OCI-LY7 (cell line): ENCODE measurements around the gene ING1. TPM values are rescaled to one million over a fixed set of nuclear protein-coding genes. Genes with fewer than 3 reads are reported as not detected.
"Not testable (repeated sequence)": the region's sequence is repeated elsewhere in the genome, so short reads cannot be mapped to it uniquely, and the experiment has no call there.

Experiments used
- BruUV-seq: library from RNA; stranded (reverse); fragments of 400-500 nt; replicated peaks from 2 replicates; lab custom pipeline; 2021; lab: Mats Ljungman, UMichigan
- CTCF ChIA-PET: fragments of 300-600 bp; sonication (Branson Sonifier 250); formaldehyde crosslinking; loops from one replicate; lab custom pipeline; 2022; ENCODE audit warnings: antibody characterized with exemption; ENCODE audit not compliant: unreplicated experiment; lab: Charles Lee
- POLR2A ChIA-PET: fragments of 300-600 bp; sonication (Branson Sonifier 250); formaldehyde crosslinking; loops from one replicate; lab custom pipeline; 2022; ENCODE audit warnings: antibody characterized with exemption; lab: Charles Lee
- DNase-seq: peaks from one replicate; pipeline ENCODE4 v3.0.0-alpha.2; 2015; ENCODE audit warnings: low spot score
- H2AFZ ChIP-seq: fragments of 200-600 bp; sonication (generic), shearing (Covaris generic); 2 replicates; pipeline ENCODE4 v1.6.1; 2014; ENCODE audit warnings: mild to moderate bottlenecking, antibody characterized with exemption, low read length, moderate library complexity
- H3K27ac ChIP-seq: fragments of 200-600 bp; sonication (generic); 2 replicates; pipeline ENCODE4 v1.5.1; 2014; ENCODE audit warnings: mixed run types, low read depth, mild to moderate bottlenecking, moderate library complexity, low read length, inconsistent platforms; ENCODE audit not compliant: poor library complexity, severe bottlenecking
- H3K36me3 ChIP-seq: fragments of 200-600 bp; sonication (generic); 2 replicates; pipeline ENCODE4 v1.6.1; 2014; ENCODE audit warnings: mild to moderate bottlenecking, antibody characterized with exemption, low read length, moderate library complexity, mixed read lengths; ENCODE audit not compliant: insufficient read depth
- H3K4me1 ChIP-seq: fragments of 200-600 bp; sonication (generic); 2 replicates; pipeline ENCODE4 v1.5.1; 2014; ENCODE audit warnings: mild to moderate bottlenecking, low read length; ENCODE audit not compliant: insufficient read depth, poor library complexity, severe bottlenecking
- H3K4me2 ChIP-seq: fragments of 200-600 bp; sonication (generic); 2 replicates; pipeline ENCODE4 v1.6.1; 2014; ENCODE audit warnings: mild to moderate bottlenecking, low read length
- H3K4me3 ChIP-seq: fragments of 200-600 bp; sonication (generic); 2 replicates; pipeline ENCODE4 v1.5.1; 2014; ENCODE audit warnings: mild to moderate bottlenecking, low read depth, low read length; ENCODE audit not compliant: poor library complexity, severe bottlenecking
- H3K79me2 ChIP-seq: fragments of 200-600 bp; sonication (generic); 2 replicates; pipeline ENCODE4 v1.6.1; 2016; ENCODE audit warnings: low read depth, mild to moderate bottlenecking, low read length, moderate library complexity, mixed read lengths; ENCODE audit not compliant: insufficient read depth
- H3K9me2 ChIP-seq: fragments of 200-600 bp; sonication (generic); 2 replicates; pipeline ENCODE4 v1.6.1; 2016; ENCODE audit warnings: mild to moderate bottlenecking, low read length, mixed read lengths; ENCODE audit not compliant: insufficient read depth
- H3K9me3 ChIP-seq: fragments of 200-600 bp; sonication (generic); 2 replicates; pipeline ENCODE4 v1.6.1; 2014; ENCODE audit warnings: mild to moderate bottlenecking, mixed run types, low read length, mixed read lengths
- H4K20me1 ChIP-seq: fragments of 200-600 bp; sonication (generic); 2 replicates; pipeline ENCODE4 v1.6.1; 2014; ENCODE audit warnings: mild to moderate bottlenecking, antibody characterized with exemption, low read length, moderate library complexity, mixed read lengths; ENCODE audit not compliant: insufficient read depth
- CTCF ChIP-seq: fragments of 200-600 bp; sonication (generic); conservative IDR thresholded peaks from 2 replicates; pipeline ENCODE4 v1.5.1; 2014; ENCODE audit warnings: mild to moderate bottlenecking, antibody characterized with exemption, low read length, moderate library complexity, mixed read lengths
- EZH2phosphoT487 ChIP-seq: fragments of 200-600 bp; sonication (generic); IDR thresholded peaks from 2 replicates; pipeline ENCODE4 v1.6.1; 2018; ENCODE audit warnings: low read depth, borderline replicate concordance, mild to moderate bottlenecking, mixed run types, antibody characterized with exemption, low read length, moderate library complexity, mixed read lengths
- intact Hi-C: fragments of 100-400 bp; cut with micrococcal nuclease; formaldehyde crosslinking; loops from one replicate; pipeline ENCODE4 v1.10.0; 2022; ENCODE audit not compliant: unreplicated experiment
- total RNA-seq, 2 experiments: library from RNA; depleted of rRNA in 1 of 2; stranded (reverse); fragments of >200 nt in 1 of 2; shearing (Covaris generic) in 1 of 2; gene quantifications; 2 replicates each; pipeline ENCODE4 v1.2.3, GENCODE V29; 2014 to 2022

The ING1 gene
- total RNA-seq, 2 experiments from 2014 or later = 9.6 to 14.7 TPM

GRCh38 chr13:110719036-110719710 is 5.7 kb downstream of the ING1 start:
- peaks cover 25% of the 10 kb centered on the region for H3K36me3 ChIP-seq
- peaks cover 71% of the 10 kb centered on the region for H3K79me2 ChIP-seq
- BruUV-seq = no TSS peak
- H3K27ac ChIP-seq = no peak overlapping the region
- CTCF ChIA-PET = no interaction called here
- intact Hi-C loops = loop anchor here (10.0 kb wide), 3 partner anchors 104 to 1554 kb away; partner anchors contain the start of gene NAXD
- no peak overlapping the region for H3K4me2 ChIP-seq
- no peaks in the 10 kb centered on the region for H3K9me3 ChIP-seq
- POLR2A ChIA-PET = no interaction called here
- H4K20me1 ChIP-seq = peaks cover 17% of the 10 kb centered on the region
- no peak for TF ChIP-seq CTCF
- no peak for TF ChIP-seq EZH2phosphoT487
- H3K4me3 ChIP-seq = no peak overlapping the region
- H2AFZ ChIP-seq = no peak overlapping the region
- no peak for DNase-seq
- H3K4me1 ChIP-seq = peaks cover 14% of the 10 kb centered on the region
- H3K9me2 ChIP-seq = no peaks in the 10 kb centered on the region

GRCh38 chr13:110722971-110723370 is 9.5 kb downstream of the ING1 start:
- ChIA-PET CTCF (no interaction called here), POLR2A (interaction anchor here (1.2 kb wide), 1 partner anchor 10 kb away, joined by 4 read pairs; no protein-coding TSS in a partner anchor)
- Histone ChIP-seq H2AFZ (no peak overlapping the region), H3K9me2 (no peaks in the 10 kb centered on the region), H3K36me3 (peaks cover 25% of the 10 kb centered on the region), H3K4me3 (no peak overlapping the region), H3K27ac (no peak overlapping the region), H3K9me3 (no peaks in the 10 kb centered on the region), H3K4me2 (no peak overlapping the region), H3K79me2 (peaks cover 42% of the 10 kb centered on the region), H3K4me1 (peaks cover 15% of the 10 kb centered on the region), H4K20me1 (no peaks in the 10 kb centered on the region)
- no TSS peak for BruUV-seq
- TF ChIP-seq CTCF = no peak
- no peak for TF ChIP-seq EZH2phosphoT487
- no peak for DNase-seq
- intact Hi-C loops = no loop called here

- Histone ChIP-seq H4K20me1 (no peaks in the 10 kb centered on the region), H3K79me2 (peaks cover 36% of the 10 kb centered on the region; the same call in 1 of the 2 replicates), H3K27ac (no peak overlapping the region), H3K4me1 (peaks cover 19% of the 10 kb centered on the region), H3K36me3 (peaks cover 25% of the 10 kb centered on the region), H3K4me2 (no peak overlapping the region), H3K9me3 (no peaks in the 10 kb centered on the region), H3K9me2 (no peaks in the 10 kb centered on the region), H3K4me3 (no peak overlapping the region), H2AFZ (no peak overlapping the region)
- BruUV-seq = no TSS peak
- CTCF ChIA-PET = no interaction called here
- no peak for DNase-seq
- TF ChIP-seq EZH2phosphoT487 (no peak), CTCF (no peak)
- intact Hi-C loops = no loop called here
- POLR2A ChIA-PET = interaction anchor here (1.2 kb wide), 1 partner anchor 11 kb away, joined by 4 read pairs; no protein-coding TSS in a partner anchor
Measured at GRCh38 chr13:110723598-110723997, 10.1 kb downstream of the ING1 start.

GRCh38 chr13:110726153-110726552 is 12.7 kb downstream of the ING1 start:
- BruUV-seq, POLR2A ChIA-PET, H3K9me3 ChIP-seq, H4K20me1 ChIP-seq, DNase-seq, intact Hi-C loops, CTCF ChIA-PET, H3K9me2 ChIP-seq, H3K36me3 ChIP-seq: not testable (repeated sequence)
- Histone ChIP-seq H2AFZ (peak overlapping the region; percentile 82; the same call in 1 of the 2 replicates), H3K79me2 (peaks cover 11% of the 10 kb centered on the region; the same call in 1 of the 2 replicates), H3K4me3 (peak overlapping the region; percentile 34), H3K27ac (peak overlapping the region; percentile 69), H3K4me1 (peaks cover 19% of the 10 kb centered on the region), H3K4me2 (peak overlapping the region; percentile 63)
